ENCODE measurements around the gene KLHL6. TPM values are rescaled to one million over a fixed set of nuclear protein-coding genes. Genes with fewer than 3 reads are reported as not detected.

Gene KLHL6
- total RNA-seq, 1 experiment from 2014 or later, result not detected

- Histone ChIP-seq H2AFZ (ENCODE audit: low read length) (no peak overlapping the region), H3K4ac (ENCODE audit: low read depth, low read length) (no peak overlapping the region), H3K56ac (ENCODE audit: insufficient read length, low read depth, low read length) (no peak overlapping the region), H3K18ac (ENCODE audit: insufficient read length, low read depth, low read length) (no peak overlapping the region), H2BK20ac (ENCODE audit: low read depth, low read length, poor library complexity, severe bottlenecking) (no peak overlapping the region), H2BK120ac (ENCODE audit: low read depth, low read length, poor library complexity, severe bottlenecking) (no peak overlapping the region), H3K23me2 (ENCODE audit: insufficient read length, low read depth, low read length, poor library complexity, severe bottlenecking) (no peaks in the 10 kb centered on the region), H2BK12ac (ENCODE audit: insufficient read length, low read depth, low read length) (no peak overlapping the region), H3K23ac (ENCODE audit: insufficient read length, low read depth, low read length) (no peak overlapping the region), H3K27ac (ENCODE audit: insufficient read length, low read depth, low read length) (no peak overlapping the region), H3K4me1 (ENCODE audit: insufficient read depth, low read length) (no peaks in the 10 kb centered on the region), H3K9ac (ENCODE audit: extremely low read depth, insufficient read length, low read length) (no peak overlapping the region), H4K91ac (ENCODE audit: insufficient read length, low read depth, low read length) (no peak overlapping the region), H3K79me1 (ENCODE audit: insufficient read depth, low read depth, low read length, poor library complexity, severe bottlenecking) (no peaks in the 10 kb centered on the region), H2BK5ac (ENCODE audit: insufficient read length, low read length) (no peak overlapping the region), H4K5ac (ENCODE audit: insufficient read length, low read depth, low read length) (no peak overlapping the region), H3K4me2 (ENCODE audit: insufficient read depth, insufficient read length, low read length) (no peak overlapping the region), H2AK5ac (ENCODE audit: insufficient read length, low read length) (no peak overlapping the region), H4K20me1 (ENCODE audit: control insufficient read depth, insufficient read depth, insufficient read length) (no peaks in the 10 kb centered on the region), H3K27me3 (ENCODE audit: insufficient read depth, low read length) (no peaks in the 10 kb centered on the region), H2BK15ac (ENCODE audit: low read depth, low read length) (no peak overlapping the region), H3K79me2 (ENCODE audit: insufficient read depth, low read length) (no peaks in the 10 kb centered on the region), H3K14ac (ENCODE audit: insufficient read depth, low read length) (no peak overlapping the region), H3K9me3 (ENCODE audit: control insufficient read depth, low read depth, low read length) (no peaks in the 10 kb centered on the region), H3T11ph (ENCODE audit: low read length) (no peak overlapping the region), H4K8ac (replicated peaks; ENCODE audit: insufficient read length, low read depth, low read length) (no peak overlapping the region)
- TF ChIP-seq, protein P1, sequence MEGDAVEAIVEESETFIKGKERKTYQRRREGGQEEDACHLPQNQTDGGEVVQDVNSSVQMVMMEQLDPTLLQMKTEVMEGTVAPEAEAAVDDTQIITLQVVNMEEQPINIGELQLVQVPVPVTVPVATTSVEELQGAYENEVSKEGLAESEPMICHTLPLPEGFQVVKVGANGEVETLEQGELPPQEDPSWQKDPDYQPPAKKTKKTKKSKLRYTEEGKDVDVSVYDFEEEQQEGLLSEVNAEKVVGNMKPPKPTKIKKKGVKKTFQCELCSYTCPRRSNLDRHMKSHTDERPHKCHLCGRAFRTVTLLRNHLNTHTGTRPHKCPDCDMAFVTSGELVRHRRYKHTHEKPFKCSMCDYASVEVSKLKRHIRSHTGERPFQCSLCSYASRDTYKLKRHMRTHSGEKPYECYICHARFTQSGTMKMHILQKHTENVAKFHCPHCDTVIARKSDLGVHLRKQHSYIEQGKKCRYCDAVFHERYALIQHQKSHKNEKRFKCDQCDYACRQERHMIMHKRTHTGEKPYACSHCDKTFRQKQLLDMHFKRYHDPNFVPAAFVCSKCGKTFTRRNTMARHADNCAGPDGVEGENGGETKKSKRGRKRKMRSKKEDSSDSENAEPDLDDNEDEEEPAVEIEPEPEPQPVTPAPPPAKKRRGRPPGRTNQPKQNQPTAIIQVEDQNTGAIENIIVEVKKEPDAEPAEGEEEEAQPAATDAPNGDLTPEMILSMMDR (conservative IDR thresholded peaks at IDR 0.05), result no peak
- Mint-ChIP-seq H3K4me3 (no peak overlapping the region), H3K27me3 (ENCODE audit: low read depth) (no peaks in the 10 kb centered on the region), H3K36me3 (ENCODE audit: insufficient read depth in 1 of 3, low read depth in 3 of 3) (no peaks in the 10 kb centered on the region), H3K27ac (no peak overlapping the region), H3K4me1 (peaks cover 0 to 6% of the 10 kb centered on the region in 2 experiments; a peak in 2 of 4 replicates), H3K9me3 (no peaks in the 10 kb centered on the region)
- no CpG with 5 or more reads among the region's 2 CpGs for WGBS (ENCODE audit: extremely low coverage, insufficient read length, low lambda C conversion rate)
- DNase-seq, result no peak
Observed at GRCh38 chr3:183473969-183474368, 81.5 kb downstream of the KLHL6 start.

Data from H9 (cell line).